ENCODE measurements around the gene TOP3A.
A peak's percentile ranks its signal among the peaks of the same experiment; 100 is the strongest.

The TOP3A gene

DNA sequence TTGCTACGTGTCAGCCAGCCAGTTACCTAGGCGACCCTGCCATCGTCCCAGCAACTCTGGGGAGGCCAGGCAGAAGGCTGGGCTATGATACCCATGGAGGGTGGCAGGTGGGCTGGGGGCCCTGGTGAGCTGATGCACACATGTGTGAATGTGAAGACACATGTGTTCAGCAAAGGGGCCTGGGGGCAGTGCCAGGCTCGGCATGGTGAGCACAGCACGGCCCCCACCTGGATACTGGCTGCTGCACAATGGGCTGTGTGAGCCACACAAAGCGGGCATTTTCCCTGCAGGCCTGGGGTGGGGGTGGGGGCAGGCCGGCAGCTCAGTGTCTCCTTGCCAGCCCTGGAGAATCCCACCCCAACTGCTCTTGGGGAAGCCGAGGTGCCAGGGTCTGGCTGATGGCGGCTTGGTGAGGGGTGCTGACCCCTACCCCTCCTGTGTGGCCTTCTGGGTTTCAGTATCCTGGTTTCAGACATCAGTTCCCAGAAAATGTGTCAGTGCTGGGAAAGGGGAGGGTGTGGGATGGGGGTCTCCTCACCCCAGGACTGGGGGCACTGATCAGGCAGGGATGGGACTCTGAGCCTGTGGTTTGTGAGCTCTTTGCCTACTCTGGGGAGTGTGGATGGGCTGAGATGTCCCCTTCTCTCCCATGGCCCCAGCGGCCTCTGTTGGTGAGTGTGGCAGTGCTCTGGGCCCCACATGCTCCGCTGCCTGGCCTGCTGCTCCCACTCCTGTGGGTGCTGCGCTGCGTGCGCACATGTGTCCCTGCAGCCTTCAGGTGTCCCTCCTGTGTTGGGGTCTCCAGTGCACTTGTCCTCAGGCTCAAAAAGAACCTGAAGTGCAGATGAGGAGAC, 84.3 kb downstream of the TOP3A start:
- no peak for DNase-seq

DNA sequence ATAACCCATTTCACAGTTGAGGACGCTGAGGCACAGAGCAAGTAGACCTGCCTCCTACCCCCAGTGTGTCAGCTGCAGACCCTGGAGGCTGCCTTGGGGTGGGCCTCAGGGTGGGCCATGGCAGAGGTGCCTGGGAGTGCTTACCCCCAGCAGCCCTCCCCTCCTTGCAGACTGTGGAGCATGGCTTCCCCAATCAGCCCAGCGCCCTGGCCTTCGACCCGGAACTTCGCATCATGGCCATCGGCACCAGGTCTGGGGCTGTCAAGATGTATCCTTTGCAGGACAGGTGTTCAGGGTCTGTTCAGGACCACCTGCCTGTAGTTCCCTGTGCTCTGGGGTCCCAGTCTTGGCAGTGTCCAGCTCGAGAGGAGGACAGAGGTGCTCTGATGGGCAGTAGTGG, 85.0 kb downstream of the TOP3A start:
- DNase-seq: no peak

DNA sequence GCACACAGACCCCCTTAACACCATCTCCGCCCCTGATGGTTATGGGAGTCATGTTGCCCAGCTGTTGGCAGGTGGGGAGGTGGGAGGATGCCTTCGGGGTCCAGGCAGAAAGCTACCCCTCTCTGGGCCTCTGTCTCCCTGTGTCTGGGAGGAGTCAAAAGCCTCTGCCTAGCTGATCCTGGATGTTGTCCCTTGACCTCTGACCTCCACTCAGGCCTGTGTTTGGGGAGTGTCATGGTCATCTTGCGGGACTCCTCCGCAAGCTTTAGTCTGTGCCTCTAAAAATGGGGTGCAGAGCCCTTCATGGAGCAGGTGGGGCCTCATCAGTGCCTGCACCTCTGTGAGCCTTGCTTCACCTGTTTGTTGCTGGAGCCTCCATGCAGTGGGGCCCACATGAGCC, 85.5 kb downstream of the TOP3A start:
- no peak for DNase-seq

DNA sequence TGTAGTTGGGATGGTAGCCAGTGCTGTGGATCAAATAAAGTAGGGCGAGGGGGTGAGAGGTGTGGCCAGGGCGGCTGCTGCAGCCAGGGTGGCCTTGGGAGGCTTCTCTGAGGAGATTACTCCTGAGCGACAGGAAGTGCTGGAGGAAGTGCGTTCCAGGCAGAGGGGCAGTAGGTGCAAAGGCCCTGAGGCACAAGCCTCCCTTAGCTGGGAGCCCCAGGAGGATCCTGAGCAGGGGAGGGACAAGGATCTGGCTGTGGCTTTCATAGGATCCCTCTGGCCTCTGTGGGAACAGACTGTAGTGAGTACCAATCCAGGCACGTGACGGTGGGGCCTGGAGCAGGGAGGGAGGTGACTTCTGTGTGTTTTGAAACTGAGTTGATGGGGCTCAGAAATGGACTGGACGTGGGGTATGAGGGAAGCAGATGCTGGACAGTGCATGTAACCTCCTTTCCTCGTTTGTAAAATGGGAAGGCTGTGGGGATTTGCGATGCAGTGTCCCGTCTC, 86.6 kb downstream of the TOP3A start:
- DNase-seq: no peak

DNA sequence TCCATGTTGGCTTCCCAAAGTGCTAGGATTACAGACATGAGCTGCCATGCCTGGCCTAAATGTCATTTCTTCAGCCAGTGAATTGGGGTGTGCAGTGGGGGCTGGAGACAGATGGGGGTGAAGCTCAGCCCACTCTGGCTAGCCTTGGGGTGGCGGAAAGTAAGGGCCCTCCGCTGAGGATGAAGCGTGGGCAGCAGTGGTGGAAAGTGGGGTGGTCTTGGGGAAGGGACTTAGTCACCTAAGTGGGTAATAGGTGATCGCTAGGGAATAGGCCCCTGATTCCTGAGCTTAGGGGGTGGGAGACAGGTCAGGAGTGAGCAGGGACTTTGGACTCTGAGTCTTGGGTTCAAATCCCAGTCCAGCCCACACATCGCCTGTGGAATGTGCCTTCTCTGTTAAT, 87.2 kb downstream of the TOP3A start:
- DNase-seq: no peak

DNA sequence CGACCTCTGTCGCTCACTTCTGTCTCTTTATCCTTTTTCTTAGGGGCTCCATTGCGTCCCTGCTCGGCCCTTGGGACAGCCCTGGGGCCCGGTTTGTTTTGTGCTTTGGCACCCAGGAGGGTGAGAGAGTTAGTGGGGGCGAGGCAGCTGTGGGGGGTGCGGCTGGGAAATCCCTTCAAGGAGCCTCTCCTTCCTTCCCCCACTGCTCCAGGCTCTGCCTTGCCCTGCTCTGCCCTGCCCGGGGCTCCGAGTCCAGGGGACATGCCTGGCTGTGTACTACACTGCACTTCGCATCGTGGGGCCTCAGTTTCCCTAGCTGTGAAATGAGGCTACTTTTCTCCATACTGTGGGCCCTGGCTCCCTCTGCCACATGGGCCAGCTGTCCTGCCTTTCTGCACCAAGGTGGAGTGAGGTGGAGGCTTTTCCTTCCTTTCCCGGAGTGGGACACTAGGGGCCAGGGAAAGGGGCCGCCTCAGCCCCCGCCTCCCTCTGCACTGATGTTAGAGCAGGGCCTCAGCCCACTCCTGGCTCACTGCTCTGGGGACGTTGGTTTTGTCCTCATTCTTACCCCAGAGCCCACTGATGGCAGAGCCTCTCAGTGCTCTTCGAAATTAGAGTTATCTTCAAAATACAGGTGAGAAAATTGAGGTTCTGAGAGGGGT, 88.4 kb downstream of the TOP3A start:
- no peak for DNase-seq

DNA sequence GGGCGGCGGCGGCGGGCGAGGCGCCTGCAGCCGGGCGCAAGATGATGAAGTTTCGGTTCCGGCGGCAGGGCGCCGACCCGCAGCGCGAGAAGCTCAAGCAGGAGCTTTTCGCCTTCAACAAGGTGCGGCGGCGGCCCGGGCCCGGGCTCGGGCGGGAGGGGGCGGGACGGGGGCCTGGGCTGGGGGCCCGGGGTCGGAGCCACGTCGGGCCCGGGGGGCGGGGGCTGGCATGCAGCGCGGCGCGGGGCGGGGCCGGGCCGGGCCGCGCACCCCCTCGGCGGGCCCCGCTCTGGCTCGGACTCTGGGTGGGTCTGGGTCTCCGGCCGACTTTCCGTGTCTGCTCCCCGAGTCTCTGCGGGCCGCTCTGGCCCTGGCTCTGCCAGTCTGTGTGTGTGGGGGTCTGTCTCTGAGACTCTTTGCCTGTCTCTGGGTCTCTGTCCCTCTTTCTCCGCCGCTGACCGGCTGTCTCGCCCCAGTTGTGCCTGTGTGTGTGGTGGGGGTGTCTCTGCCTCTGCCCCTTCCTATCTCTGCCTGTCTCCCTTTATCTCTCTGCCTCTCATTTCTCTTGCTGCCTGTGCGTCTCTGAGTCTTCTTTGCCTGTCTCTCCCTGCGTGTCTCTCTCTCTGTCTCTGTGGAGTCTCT, 89.0 kb downstream of the TOP3A start:
- DNase-seq: peak; percentile 1

DNA sequence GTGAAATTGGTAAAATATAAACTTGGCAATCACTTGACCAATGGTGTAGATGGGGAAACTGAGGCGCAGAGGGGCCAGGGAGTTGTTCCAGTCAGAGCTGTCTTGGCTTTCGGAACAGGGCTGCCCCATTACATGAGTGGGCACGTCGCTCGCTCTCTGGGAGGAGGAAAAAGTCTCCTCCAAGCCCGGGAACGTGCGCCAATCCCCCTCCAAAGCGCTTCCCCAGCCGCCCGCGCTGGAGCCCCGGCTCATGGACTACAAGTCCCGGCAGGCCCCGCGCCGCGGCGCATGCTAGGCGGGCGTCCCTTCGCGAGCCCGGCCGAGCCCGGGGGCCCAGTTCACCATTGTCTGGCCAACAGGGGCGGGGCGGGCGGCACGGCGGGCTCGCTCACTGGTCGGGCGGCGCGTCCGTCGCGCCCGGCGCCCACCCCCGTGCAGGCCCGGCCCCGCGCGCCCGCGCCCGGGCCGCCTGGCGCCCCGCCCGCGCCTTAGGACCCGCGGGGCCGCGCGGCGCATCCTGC, 89.6 kb downstream of the TOP3A start, which contains the start of gene LLGL1:
LLGL1 (plus strand) TSS at position 515 of the 521 bp plus-strand sequence. CDS start 48 bp downstream, outside the sequence.
- DNase-seq: peak; percentile 87

DNA sequence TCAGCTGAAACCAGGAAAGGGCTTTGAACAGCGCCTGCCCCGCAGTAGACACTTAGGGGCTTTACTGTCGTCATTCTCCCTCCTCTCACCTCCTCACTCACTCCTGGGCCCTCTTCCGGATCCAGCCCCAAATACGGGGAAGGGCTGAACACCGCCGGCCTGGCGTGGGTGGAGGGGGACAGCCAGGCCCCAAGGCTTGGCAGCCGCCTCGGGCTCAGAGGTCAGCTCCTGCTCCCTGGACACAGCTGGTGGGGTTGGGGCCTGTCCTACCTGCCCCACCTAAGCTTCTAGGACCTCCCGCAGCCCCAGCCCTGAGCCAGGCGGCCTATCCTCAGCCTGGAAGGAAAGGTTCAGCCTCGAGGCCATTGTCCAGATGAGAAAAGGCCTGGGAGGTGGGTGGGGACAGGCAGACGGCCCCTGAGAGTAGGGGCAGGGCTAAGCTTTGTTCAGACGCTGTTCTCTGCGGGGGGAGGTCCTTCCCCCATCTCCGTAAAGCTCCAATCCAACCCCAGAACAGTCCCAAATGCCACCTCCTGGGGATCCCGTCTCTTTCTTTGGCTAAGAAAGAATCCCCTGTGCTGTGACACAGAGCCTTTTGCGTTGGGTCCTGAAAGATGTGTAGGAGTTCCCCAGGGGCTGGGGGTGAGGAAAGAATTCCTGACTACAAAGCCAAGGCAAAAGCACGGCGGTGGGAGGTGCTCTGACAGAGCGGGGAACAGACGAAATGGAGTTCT, 90.2 kb downstream of the TOP3A start:
- no peak for DNase-seq

DNA sequence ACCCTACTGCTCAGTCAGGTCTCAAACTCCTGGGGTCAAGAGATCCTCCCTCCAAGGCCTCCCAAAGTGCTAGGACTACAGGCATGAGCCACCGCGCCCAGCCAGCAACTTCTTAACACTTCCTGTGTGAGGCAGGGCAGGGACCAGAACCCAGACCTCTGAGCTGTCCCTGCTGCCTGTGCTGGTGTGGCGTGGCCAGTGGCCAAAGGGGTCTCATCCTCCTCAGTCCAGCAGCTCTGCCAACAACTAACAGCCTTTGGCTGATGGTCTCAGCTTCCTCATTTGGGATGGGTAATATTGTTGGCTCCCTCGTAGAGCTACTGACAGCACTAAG, 90.8 kb downstream of the TOP3A start:
- DNase-seq: no peak

Data from NCI-H1092 (cell line).